ENCODE measurements around the gene FLNC.

FLNC gene

DNA sequence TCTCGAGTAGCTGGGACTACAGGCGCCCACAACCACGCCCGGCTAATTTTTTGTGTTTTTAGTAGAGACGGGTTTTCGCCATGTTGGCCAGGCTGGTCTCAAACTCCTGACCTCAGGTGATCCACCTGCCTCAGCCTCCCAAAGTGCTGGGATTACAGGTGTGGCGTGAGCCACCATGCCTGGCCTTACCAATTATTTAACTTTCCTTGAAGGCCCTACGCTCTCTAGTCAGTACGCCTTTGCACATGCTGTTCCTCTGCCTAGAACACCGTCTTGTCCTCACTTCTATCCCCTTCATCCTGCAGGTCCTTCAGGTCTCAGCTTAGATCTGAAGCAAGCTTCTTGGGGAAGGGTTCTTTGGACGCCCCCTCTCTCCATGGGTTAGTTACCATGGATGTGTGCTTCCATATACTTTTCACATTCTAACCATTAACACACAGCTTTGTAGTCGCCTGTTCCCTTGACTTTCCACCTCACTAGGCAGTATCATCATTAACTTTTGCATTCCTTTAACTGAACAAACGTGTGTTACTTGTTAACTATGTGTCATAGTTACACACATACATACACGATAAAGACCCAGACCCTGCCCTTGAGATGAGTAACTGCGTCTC lies 31.9 kb downstream of the FLNC start:
- DNase-seq (ENCODE audit: low read depth) = no peak

DNA sequence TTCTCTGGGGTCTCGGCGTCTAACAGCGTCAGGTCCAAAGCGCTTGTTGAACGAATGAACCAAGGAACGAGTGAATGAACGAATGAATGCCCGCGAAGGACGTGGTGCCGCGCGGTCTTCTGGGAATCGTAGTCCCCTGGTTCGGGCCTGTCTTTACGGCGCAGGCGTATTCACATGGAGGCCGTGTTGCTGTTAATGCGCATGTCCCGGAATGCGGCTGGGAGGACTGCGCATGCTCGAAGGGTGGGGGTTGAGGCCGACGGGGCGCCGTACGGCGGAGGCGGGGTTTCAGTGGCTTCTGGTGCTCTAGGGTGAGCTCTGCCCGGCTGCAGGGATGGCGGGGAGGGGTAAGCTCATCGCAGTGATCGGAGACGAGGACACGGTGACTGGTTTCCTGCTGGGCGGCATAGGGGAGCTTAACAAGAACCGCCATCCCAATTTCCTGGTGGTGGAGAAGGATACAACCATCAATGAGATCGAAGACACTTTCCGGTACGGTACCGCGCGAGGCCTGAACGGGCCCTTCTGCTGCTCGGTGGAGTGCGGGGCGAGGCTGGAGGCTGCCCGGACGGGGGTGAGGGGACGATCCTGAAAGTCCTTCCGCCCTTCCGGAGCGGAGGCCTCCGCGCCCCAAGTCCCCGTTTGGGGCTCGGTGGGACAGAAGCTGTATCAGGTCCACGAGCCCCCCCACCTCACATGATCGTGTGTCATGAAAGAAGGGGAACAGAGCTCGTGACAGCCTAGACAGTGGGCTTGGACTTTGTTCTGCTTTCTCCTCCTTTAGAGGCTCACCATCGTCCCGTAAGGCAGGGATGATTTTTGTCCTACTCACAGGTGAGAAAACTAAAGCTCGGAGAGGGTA lies 32.6 kb downstream of the FLNC start, which contains the start of gene ATP6V1F:
TSS of gene ATP6V1F (plus strand) at position 286 of the 862 bp plus-strand sequence. CDS start at position 335, 49 bp downstream.
- peak; percentile 99 for DNase-seq (ENCODE audit: low read depth)

DNA sequence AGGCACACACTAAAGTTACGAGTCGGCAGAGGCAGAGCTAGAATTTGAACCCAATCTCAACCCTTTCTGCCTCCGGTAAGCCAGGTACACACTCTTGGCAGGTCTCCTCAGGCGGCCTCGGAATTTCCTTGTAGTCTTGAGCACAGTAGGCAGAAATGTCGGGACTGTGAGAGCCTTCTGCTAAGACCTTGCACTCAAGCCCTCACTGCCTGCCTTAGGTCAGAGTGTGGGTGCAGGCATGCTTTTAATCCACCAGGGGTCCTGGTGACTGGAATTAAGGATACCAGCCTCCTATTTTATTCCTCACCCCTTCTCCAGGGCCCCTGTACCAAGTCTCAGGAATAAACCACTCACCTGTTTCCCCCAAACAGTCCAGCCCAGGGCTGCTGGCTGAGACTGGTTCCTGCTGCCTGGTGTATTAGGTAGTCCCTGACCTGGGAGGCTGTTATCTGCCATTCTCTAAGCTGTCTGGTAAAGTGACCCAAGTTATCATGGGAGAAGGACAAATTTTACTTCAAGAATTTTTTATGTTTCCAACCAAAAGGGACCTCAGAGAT lies 33.3 kb downstream of the FLNC start:
- peak; percentile 42 for DNase-seq (ENCODE audit: low read depth)

DNA sequence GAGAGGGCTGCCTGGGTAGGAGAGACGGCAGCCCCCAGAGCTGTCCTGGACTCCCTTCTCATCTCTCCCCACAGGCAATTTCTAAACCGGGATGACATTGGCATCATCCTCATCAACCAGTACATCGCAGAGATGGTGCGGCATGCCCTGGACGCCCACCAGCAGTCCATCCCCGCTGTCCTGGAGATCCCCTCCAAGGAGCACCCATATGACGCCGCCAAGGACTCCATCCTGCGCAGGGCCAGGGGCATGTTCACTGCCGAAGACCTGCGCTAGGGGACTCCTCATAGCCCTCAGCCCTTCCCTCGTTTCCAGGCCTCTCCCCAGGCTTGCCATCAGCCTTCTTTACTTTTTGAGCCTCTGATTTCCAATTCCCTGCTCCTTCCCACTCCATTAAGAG lies 35.1 kb downstream of the FLNC start:
- DNase-seq (ENCODE audit: low read depth) = no peak

DNA sequence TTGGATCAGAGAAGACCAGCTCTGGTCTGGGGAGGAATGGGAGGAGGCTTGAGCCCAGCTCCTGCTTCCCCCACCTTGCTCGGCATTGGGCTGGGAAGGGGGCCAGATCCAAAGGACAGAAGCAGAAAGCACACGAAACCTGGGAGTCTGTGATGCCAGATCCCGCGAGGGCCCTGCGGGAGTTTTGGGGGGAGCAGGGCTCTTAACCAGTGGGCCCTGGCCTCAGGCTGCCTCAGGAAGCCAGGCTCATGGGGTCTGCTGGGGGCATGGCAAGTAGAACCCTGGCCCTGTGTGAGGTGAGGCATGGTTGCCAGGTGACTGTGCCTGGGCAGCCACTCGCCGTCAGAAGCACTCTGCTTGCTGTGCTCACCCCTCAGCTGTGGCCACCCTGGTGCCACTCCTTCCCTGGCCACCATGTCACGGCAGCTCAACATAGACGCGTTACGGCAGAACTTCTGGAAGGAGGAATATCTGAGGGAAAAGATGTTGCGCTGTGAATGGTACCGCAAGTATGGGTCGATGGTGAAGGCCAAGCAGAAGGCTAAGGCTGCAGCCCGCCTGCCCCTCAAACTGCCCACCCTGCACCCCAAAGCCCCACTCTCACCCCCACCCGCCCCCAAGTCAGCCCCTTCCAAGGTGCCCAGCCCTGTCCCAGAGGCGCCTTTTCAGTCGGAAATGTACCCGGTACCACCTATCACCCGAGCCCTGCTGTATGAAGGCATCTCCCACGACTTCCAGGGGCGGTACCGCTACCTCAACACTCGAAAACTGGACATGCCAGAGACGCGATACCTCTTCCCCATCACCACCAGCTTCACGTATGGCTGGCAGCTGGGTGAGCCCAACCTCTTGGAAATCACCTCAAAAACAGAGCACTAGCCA lies 36.0 kb downstream of the FLNC start:
- DNase-seq (ENCODE audit: low read depth) = no peak

DNA sequence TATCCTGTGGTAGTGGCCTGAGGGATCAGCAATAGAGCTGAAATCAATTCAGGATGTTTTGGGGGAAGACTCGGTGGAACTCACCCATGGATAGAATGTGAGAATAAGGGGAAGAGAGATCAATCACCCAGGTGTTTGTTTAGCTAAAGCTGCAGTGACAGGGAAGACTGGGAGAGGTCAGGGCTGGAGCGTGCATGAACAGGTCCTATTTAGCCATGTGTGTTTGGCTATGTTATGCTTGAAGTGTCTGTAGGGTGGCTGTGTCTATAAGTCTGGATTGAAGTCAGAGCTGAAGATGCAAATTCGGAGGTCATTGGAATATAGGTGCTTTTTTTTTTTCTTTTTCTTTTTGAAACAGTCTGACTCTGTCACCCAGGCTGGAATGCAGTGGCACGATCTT lies 37.0 kb downstream of the FLNC start:
- DNase-seq (ENCODE audit: low read depth) = no peak

DNA sequence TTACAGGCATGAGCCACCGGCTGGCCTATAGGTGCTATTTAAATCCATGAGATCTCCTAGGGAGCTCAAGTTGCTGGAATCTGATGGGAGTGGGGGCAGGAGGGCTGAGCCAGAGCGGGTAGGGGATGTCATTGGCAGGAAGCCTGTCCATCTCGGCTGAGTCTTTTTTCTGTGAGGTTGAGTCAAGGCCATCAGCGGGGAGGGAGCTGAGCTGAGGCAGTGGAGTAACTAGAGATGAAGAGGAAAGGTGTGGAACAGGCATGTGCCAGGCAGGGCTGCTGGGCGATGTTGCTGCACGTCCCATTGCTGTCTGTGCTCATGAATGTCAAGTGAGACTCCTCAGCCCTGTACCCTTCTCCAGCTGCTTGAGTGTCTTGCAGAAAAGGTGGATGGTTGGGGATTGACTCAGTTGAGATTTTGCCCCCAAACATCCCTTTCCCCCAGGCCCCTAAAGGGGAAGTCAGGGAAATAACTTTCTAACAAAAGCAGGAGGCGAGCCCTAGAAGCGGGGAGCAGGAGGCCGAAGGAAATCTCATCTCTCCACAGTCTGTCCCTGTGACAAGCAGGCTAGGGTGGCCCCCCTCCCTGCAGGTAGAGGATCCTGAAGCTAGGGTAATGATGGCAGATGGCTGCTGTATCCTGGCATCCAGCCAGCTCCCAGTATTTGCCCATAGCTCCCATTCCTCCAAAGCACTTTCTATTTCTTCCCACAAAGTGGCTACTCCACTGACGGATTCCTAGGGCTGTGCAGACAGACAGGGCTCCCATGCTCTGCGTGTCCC lies 37.8 kb downstream of the FLNC start:
- no peak for DNase-seq (ENCODE audit: low read depth)

DNA sequence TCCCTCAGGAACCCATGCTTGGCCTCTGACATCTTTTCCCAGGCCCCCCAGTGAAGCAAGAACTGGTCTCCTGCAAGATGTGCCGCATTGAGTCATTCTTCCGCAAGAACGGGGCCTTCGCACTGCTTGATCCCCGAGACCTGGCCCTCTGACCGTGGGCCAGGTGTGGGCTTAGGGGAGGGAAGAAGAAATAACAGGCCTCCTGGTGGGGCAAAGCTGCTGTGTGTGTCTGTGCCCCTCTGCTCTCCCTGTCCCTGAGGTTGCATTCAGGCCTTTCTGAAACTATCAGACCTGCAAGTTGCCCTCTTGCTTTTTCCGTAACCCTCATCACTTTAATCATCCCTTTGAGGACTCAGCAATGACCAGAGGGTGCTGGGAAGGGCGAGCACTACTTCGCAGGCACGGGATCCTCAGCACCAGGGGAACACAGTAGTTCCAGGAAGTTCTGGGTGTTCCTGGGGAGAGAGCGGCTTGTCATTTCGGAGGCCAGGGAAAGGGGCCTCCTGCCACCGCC lies 38.5 kb downstream of the FLNC start:
- DNase-seq (ENCODE audit: low read depth) = no peak

DNA sequence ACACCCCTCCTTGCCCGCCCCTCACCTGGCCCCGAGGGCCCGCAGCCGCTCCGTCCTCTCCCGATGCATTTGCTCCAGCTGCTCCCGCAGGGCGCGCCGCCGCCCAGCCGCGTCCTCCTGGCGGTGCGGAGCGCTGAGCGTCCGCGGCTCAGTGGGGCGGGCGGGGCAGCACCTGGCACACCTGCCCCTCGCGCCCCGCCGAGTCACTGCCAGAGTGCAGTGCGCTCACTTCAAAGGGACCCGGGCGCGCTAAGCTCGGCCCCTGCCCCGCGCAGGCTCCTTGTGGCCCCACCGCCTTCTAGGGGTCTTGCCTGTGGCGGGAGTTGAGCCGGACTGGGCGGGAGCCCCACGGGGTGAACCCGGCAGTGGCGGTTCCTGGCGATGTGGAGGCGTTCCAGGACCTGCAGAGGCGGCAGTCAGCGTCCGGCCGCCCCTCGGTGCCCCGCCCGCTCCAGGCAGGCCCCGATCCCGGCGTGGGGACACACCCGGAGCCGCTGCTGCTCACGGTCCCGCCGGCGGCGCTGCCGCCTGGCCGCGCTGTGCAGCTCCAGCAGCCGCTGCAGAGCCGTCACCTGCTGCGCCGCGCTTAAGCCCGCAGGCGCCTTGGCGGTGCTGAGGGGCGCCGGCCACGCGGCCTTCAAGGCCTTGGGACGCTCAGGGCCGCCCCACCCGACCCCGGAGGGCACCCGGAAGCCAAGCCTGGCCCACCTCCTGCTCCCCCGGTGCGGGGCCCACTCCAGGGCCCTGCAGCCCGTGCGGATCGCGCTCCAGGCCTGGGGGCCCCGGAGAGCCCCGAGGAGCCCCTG lies 39.1 kb downstream of the FLNC start:
- no peak for DNase-seq (ENCODE audit: low read depth)

DNA sequence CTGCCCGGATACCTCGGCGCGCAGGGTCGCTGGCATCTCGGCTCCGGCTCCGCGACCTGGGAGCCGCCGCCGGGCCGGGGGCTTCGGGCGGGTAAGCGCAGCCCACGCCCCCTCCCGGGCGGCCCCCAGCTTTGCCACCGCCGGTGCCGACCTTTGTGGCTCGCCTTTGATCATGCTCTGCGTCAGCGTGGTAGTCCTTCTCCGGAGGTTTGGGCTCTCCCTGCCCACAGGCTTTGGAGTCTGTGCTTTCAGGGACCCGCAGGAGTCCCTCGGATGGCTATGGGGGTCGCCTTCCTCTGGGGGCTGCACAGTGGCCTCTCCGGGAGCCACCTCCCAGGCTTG lies 39.7 kb downstream of the FLNC start:
- no peak for DNase-seq (ENCODE audit: low read depth)

DNA sequence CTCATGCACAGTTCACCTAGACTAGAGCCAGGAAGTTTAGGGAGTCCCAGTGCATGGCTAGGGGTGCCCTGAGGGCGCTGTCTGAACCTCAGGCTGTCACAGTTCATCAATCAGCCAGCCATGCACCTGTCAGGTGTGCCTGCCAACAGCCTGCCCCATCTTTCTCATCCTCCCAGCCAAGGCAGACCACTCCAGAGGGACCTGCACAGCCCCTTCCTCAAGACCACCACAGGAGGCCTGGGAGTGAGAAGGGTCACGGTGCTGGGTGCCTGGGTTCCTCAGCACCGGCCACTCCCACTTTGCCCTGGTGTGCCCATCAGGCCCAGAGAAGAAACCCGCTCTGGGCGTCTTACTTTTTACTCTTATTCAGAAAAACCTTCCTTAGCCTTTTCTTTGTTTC lies 40.8 kb downstream of the FLNC start:
- DNase-seq (ENCODE audit: low read depth) = no peak

DNA sequence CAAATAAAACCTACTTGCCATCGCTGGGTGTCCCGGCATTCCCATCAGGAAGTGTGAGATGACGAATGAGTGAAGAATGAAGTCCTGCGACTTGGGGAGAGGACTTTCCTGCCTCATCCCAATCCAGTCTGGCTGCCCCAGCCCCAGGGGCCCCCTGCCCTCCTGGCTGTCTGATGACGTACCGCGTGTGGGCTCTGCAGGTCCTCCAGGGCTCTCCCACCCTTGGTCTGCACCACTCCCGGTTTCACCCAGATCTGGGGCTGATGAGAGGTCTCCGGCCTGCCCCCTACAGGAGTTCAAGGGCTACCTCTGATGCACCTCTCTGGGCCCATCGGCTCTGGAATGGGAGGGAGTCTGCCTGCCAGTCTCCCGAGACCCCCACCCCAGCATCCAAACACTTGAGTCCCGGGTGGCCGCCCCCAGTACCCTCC lies 42.2 kb downstream of the FLNC start:
- DNase-seq (ENCODE audit: low read depth) = no peak

DNA sequence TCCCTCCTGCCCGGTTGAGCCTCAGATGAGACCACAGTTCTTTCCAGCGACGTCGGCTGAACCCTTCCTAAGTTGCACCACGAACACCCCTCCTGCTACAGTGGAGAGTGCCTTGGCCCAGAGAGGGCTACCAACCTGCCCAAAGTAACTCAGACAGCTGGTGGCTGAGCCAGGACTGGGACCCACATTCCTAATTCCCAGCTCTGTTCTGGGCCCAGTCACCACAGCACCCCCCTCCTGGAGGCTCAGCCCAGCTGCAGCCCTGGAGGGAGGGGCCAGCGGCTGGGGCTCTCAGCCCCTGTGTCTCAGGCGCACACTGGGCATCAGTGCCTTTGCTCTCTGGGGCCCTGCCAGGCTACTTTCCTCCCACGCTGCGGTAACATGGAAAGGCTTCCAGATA lies 43.0 kb downstream of the FLNC start:
- DNase-seq (ENCODE audit: low read depth) = no peak

DNA sequence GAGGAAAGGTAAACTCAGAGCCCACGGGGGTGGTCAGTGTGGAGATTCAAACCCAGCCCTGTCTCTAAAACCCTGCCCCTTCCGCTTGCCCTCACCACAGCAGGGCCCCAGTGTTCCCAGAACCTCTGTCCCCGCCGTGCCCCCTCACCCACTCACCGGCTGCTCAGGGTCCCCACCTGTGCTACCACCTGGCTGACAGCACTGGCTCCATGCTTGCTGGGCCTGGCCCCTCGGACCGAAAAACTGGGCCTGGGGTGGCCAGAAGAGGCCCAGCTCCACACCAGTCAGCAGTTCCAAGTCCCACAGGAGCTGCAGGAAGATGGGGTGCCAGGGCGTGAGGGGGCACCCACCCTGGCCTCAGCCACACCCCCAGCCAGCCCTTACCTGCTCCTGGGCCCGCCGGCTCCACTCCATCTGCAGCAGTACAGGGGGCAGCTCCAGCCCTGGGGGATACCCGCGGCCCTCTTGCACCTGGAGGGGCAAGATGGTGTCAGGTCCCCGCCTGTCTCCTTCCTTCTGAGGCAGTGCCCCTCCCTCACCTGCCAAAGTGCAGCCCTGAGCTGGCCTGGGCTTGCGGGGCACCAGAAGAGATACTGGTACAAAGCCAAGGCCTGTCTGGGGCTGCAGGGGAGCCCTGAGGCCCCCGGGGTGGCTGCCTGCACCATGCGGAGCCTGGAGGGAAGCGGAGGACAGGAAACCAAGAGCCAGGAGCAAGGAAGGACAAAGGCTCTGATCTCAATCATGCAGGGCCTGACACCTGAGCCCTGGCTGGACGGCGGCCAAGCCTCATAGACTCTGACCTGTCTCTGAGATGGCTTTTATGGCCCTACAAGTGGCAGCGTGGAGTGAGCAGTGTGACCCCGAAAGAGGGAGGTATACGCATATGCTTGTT lies 44.2 kb downstream of the FLNC start:
- no peak for DNase-seq (ENCODE audit: low read depth)

DNA sequence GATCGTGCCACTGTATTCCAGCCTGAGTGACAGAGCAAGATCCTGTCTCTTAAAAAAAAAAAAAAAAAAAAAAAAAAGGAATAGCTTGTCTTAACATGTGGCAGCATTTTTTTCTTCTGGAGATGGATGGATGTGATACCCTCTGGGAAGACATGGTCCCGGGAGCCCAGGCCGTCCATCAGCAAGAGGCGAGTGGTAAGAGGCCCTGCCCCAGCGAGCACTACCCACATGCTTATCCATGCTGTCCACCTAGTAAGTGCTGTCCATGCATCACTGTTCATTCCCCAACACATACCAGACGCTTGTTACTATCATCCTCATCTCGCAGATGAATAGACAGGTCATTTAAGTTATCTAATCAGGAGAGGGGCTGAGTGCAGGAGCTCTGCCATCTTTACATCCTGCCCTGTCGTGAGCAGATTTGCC lies 45.3 kb downstream of the FLNC start:
- DNase-seq (ENCODE audit: low read depth) = no peak

DNA sequence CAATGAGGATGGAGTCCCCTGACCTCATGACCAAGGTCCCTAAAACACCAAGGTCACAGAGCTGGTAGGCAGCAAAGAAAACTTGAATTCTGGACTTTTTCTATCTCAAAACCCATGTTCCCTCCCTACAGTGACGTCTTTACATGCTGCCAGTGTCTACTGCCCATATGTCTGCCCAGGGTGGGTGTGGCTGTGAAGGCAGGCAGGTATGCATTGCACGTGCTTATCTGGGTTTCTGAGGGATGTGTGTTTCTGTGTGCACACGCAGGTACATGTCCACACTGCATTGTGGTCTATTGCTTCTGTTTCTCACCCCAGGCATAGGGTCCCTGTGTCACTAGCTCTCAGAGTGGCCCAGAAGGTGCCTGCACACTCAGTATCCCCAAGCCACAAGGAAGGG lies 45.9 kb downstream of the FLNC start:
- no peak for DNase-seq (ENCODE audit: low read depth)

DNA sequence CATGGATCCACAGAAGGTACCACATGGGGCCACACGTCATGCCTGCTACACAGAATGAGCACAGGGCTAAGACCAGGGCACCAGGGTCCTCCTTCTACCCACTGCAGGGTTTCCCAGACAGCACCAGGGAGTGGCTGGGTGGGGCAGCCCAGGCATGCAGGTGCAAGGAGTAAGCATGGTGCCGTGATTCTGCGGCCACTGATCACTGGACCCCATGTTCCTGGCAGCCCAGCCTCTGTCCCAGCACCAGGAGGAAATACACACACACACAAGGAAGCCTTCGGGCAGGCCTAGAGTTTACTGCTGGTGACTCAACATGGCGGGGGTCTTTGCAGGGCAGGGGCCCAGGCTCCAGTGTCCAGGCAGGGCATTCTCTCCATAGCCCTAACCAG lies 46.4 kb downstream of the FLNC start:
- no peak for DNase-seq (ENCODE audit: low read depth)

DNA sequence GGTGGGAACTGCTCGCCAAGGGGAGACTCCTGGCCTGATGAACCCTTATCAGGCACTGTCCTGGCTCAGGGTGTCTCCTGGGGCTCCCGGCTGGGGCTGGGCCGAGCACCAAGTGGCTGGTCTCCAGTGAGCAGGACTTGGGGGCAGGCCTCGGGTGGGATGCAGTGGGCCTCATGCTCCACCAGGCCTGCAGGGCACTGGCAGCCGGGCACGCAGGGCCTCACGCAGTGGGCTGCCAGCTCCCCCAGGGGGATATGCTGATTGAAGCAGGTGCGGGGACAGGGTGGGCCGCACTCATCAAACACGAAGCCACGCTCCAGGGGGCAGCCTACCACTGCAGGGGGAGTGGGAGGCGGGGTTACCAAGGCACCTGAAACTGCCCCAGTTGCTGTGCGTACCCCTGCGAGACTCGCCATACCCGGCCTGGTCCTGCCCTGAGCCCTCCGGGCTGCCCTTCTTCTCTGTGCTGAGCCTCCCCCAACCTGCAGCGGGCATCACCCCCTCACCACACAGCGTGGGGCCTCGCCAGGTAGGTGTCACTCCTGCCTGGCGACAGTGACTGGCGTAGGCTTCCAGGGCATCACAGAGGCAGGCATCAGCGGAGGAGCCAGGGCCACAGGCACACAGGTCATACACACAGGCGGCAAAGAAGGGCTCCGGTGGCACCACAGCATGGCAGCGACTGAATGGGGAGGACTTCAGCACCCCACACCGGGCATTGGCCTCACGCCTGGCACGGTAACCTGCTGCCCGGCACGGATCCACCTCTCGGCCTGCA lies 47.0 kb downstream of the FLNC start:
- DNase-seq (ENCODE audit: low read depth) = no peak

DNA sequence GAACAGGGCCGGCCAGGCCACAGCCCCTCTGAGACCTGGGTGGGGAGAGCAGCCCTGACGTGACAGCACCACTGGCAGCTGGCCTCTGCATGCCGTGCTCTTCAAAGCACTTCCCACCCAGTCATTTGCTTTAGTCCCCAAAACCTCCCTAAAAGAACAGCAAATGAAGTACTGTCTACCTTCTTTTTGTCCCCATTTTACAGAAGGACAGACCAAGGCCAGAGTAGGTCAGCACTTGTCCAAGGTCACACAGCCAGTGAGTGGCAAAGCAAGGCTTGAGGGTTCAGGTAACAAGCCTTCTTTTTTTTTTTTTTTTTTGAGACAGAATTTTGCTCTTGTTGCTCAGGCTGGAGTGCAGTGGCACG lies 47.5 kb downstream of the FLNC start:
- no peak for DNase-seq (ENCODE audit: low read depth)
